Activated CD8-positive, alpha-beta memory T cell treated with anti-CD3 and anti-CD28 coated beads for 48 hours (primary cell): ENCODE measurements around the gene DOCK1.
"Not testable (repeated sequence)": the region's sequence is repeated elsewhere in the genome, so short reads cannot be mapped to it uniquely, and the experiment has no call there.

Experiments
- DNase-seq, 3 experiments: peaks; one replicate each; pipeline ENCODE4 v3.0.0-alpha.2; 2020; ENCODE audit warnings: low read depth in 2 of 3, low spot score in 2 of 3

Gene DOCK1

GRCh38 chr10:126904818-126905701 lies at the start of gene DOCK1:
Gene DOCK1 (plus strand): TSS chr10:126905428. CDS start chr10:126905518, 90 bp downstream.
- no peak for DNase-seq

- no peak for DNase-seq
These were observed 47.9 kb upstream of the DOCK1 start for GRCh38 chr10:126857178-126857806.

- DNase-seq: no peak
These were observed 37.5 kb upstream of the DOCK1 start for GRCh38 chr10:126867567-126868365.

- no peak for DNase-seq
These were observed 36.9 kb upstream of the DOCK1 start for GRCh38 chr10:126868371-126868770.

- no peak for DNase-seq
These were observed 33.1 kb upstream of the DOCK1 start for GRCh38 chr10:126872135-126872534.

- no peak for DNase-seq
These were observed 32.5 kb upstream of the DOCK1 start for GRCh38 chr10:126872768-126873167.

- no peak for DNase-seq
These were observed 28.8 kb upstream of the DOCK1 start for GRCh38 chr10:126876456-126876855.

GRCh38 chr10:126877390-126877789 lies 27.8 kb upstream of the DOCK1 start:
- no peak for DNase-seq

GRCh38 chr10:126878594-126878993 lies 26.6 kb upstream of the DOCK1 start:
- no peak for DNase-seq

- DNase-seq: no peak
These were observed 24.3 kb upstream of the DOCK1 start for GRCh38 chr10:126880926-126881325.

- DNase-seq: not testable (repeated sequence)
These were observed 23.2 kb upstream of the DOCK1 start for GRCh38 chr10:126882055-126882454.

GRCh38 chr10:126888436-126888835 lies 16.8 kb upstream of the DOCK1 start:
- not testable (repeated sequence) for DNase-seq

- DNase-seq: no peak
These were observed 15.8 kb upstream of the DOCK1 start for GRCh38 chr10:126889421-126889820.

GRCh38 chr10:126890797-126891196 lies 14.4 kb upstream of the DOCK1 start:
- DNase-seq: not testable (repeated sequence)

- DNase-seq: no peak
These were observed 12.7 kb upstream of the DOCK1 start for GRCh38 chr10:126892226-126893175.

- no peak for DNase-seq
These were observed 12.0 kb upstream of the DOCK1 start for GRCh38 chr10:126893206-126893605.

- no peak for DNase-seq
These were observed 11.4 kb upstream of the DOCK1 start for GRCh38 chr10:126893841-126894240.

- DNase-seq: no peak
These were observed 9.9 kb upstream of the DOCK1 start for GRCh38 chr10:126895214-126895781.

- DNase-seq: no peak
These were observed 6.8 kb upstream of the DOCK1 start for GRCh38 chr10:126898460-126898859.

- DNase-seq: not testable (repeated sequence)
These were observed 5.7 kb upstream of the DOCK1 start for GRCh38 chr10:126899529-126899928.
